SH-SY5Y (cell line): ENCODE measurements around the gene CMTM4.

Experiments used
- GATA2 ChIP-seq: IDR thresholded peaks from 2 replicates; pipeline ENCODE4 v1.6.1; 2011; ENCODE audit warnings: mild to moderate bottlenecking, low read depth, low read length
- GATA3 ChIP-seq: IDR thresholded peaks from 2 replicates; pipeline ENCODE4 v1.6.1; 2011; ENCODE audit warnings: low read depth, mild to moderate bottlenecking, low read length, moderate library complexity

The CMTM4 gene

GRCh38 chr16:66605177-66605978 is 91.2 kb downstream of the CMTM4 start:
- TF ChIP-seq GATA3, result no peak
- no peak for TF ChIP-seq GATA2

GRCh38 chr16:66604376-66605176 is 92.0 kb downstream of the CMTM4 start, which contains the start of gene CMTM3:
Gene CMTM3, plus strand, starts transcription at chr16:66604704. Its CDS starts 102 bp downstream, at chr16:66604806.
- TF ChIP-seq GATA3 (no peak), GATA2 (no peak)

- no peak for TF ChIP-seq GATA3
- TF ChIP-seq GATA2, result no peak
Measured at GRCh38 chr16:66603537-66604375, 92.8 kb downstream of the CMTM4 start.

DNA sequence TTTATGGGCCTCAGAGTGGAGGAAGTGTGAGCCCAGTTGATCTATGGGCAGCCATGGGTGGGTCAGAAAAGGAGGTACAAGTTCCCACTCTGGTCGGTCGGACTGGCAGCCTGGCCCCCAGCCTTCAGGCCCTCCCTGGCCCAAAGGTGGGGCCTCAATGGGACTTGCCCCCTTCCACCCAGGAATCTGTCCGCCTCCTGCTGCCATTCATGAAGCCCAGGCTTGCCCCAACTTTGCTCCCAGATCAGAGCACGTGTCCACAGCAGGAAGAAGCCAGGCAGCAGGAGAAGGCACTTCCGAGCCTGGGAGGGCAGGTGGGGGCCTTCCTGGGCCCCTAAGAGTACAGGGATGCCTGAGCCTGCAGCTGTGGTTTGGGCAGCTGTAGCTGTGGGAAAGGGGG is 95.1 kb downstream of the CMTM4 start:
- TF ChIP-seq GATA3 (no peak), GATA2 (no peak)

GRCh38 chr16:66600477-66600876 is 96.1 kb downstream of the CMTM4 start:
- TF ChIP-seq GATA3 (no peak), GATA2 (no peak)

DNA sequence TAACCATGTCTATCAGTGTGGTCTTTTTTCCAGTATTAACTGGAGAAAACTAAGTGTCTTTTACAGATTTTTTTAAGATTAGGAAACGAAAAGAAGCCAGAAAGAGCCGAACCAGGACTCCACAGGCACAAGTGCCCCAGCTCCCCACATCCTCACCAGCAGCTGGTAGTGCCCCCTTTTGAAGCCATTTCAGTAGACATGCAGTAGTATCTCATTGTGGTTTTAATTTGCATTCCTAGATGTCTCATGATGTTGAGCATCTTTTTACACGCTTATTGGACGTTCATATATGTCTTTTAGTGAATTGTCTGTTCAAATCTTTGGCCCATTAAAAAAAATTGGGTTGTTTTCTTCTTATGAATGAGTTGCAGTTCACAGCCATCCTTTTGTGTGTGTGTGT is 96.8 kb downstream of the CMTM4 start:
- TF ChIP-seq GATA2 (no peak), GATA3 (no peak)

GRCh38 chr16:66598111-66598510 is 98.4 kb downstream of the CMTM4 start:
- TF ChIP-seq GATA2, result no peak
- TF ChIP-seq GATA3, result no peak

DNA sequence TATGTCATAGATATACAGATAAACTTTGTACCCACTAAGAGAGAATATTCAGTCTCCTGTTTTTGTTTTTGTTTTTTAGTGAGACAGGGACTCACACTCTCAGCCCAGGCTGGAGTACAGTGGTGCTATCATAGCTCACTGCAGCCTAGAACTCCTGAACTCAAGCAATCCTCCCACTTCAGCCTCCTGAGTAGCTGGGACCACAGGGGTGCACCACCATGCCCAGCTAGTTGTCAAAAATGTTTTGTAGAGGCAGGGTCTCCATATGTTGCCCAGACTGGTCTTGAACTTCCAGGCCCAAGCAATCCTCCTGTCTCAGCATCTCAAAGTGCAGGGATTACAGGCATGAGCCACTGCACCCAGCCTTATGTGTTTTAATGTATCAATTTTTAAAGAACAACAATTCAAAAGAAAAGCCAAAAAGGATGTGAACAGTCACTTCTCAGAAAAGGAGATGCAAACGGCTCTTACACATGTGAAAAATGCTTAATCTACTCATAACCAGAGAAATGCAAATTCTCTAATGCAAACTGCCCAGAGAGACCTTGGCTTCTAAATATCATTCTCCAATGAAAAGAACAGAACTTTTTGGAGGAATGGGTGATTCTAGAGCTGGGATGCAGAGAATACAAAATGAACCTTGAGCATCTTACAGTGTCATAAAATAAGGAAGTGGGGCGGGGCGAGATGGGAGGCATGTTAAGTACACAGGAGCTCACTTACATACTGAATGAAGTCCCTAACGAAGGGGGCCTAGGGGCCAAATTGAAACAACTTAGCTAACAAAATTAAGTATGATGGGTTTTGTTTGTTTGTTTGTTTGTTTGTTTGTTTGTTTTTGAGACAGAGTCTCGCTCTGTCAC is 99.3 kb downstream of the CMTM4 start:
- TF ChIP-seq GATA2 (no peak), GATA3 (no peak)

DNA sequence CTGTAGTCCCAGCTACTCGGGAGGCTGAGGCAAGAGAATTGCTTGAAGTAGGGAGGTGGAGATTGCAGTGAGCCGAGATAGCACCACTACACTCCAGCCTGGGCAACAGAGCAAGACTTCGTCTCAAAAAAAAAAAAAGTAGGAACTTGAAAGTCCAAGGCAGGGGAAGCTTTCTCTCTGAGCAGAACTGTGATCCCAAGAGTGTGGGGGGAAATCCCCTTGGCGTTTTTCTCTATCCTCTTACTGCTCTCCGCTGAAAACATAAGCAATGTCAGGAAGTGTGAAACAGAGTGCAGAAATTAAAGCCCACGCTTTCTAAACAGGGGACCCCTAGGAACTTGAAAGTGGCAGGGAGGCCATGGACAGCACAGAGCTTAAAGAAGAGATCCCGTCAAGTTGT is 101.8 kb downstream of the CMTM4 start:
- no peak for TF ChIP-seq GATA3
- no peak for TF ChIP-seq GATA2

DNA sequence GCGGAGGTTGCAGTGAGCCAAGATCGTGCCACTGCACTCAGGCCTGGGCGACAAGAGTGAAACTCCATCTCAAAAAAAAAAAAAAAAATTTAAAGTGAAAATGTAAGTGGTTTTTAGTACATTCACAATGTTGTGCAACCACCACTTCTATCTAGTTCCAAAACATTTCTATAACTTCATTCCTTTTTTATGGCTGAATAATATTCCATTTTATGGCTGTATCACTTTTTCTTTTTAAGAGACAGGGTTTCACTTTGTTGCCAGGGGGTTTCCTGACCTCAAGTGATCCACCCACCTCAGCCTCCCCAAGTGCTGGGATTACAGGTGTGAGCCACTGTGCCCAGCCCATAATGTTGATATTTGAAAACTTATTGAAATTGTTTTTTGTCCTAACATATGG is 103.7 kb downstream of the CMTM4 start:
- no peak for TF ChIP-seq GATA3
- no peak for TF ChIP-seq GATA2

DNA sequence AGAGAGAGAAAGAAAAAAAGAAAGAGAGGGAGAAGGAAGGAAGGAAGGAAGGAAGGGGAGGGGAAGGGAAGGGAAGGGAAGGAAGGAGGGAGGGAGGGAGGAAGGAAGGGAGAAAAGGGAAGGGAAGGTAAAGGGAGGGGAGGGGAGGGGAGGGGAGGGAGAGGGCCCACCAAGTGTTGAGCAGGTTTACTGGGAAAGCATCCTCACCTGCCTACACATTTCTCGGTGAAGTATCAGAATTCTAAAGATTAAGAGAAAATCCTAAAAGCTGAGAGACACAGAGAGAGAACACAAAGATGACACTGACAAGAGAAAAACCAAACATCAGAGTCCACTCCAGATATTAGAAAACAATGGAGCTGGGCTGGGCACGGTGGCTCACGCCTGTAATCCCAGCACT is 104.3 kb downstream of the CMTM4 start:
- TF ChIP-seq GATA3 (no peak), GATA2 (no peak)

DNA sequence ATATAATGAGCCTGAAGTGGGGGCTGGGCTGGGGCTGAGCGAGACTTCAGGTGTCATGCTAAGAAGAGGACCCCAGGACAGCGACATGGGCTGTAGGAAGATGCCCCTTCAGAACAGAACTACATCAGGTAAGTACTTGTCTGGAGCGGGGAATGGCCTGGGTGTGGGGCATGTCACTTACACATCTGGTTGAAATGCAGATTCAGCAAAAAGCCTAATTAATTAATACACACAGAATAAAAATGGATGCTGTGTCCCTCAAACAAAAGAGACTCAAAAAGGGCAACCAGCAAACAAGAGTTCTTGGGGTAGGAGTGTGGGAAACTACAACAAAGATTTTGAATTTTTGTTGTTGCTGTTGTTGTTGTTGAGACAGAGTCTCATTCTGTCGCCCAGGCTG is 105.5 kb downstream of the CMTM4 start:
- TF ChIP-seq GATA3, result no peak
- no peak for TF ChIP-seq GATA2

DNA sequence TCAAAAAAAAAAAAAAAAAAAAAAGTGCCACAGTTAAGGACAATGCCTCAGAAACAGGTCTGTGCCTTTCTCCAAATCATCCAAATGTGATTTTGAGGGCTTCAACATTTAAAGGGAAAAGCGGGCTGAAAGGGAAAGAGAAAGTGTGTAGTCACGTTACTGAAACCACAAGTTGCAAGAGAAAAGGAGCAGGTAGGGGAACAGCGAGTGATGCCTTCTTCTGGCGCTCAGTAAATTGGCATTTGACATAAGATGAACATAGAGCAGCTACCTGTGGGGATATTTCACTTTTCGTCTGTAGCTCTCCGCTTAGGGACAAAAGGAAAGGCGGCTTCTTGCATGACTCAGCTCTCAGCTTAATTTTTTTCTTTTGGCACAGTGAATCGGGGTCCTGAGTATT is 106.2 kb downstream of the CMTM4 start:
- TF ChIP-seq GATA3, result no peak
- no peak for TF ChIP-seq GATA2
